ENCODE results near the gene PLSCR2.
A peak's percentile ranks its signal among the peaks of the same experiment; 100 is the strongest.
"Not testable (repeated sequence)": the region's sequence is repeated elsewhere in the genome, so short reads cannot be mapped to it uniquely, and the experiment has no call there.

Gene PLSCR2

GRCh38 chr3:146469150-146470017, at the start of gene PLSCR2:
Gene PLSCR2, minus strand, starts transcription at chr3:146469561. Its CDS starts 9,657 bp downstream, at chr3:146459904.
- peak; percentile 66 to 78 for DNase-seq

GRCh38 chr3:146517684-146518435, 48.5 kb upstream of the PLSCR2 start:
- DNase-seq = no peak

- DNase-seq = no peak
Measured at GRCh38 chr3:146513386-146514051, 44.2 kb upstream of the PLSCR2 start.

GRCh38 chr3:146511402-146512134, 42.2 kb upstream of the PLSCR2 start:
- DNase-seq = no peak

GRCh38 chr3:146507331-146508120, 38.2 kb upstream of the PLSCR2 start:
- no peak for DNase-seq

- DNase-seq = no peak
Measured at GRCh38 chr3:146505516-146505915, 36.2 kb upstream of the PLSCR2 start.

GRCh38 chr3:146504498-146505197, 35.3 kb upstream of the PLSCR2 start:
- DNase-seq = no peak

- DNase-seq = no peak
Measured at GRCh38 chr3:146503461-146504202, 34.3 kb upstream of the PLSCR2 start.

- DNase-seq = no peak
Measured at GRCh38 chr3:146502887-146503460, 33.6 kb upstream of the PLSCR2 start.

- DNase-seq = no peak
Measured at GRCh38 chr3:146501752-146502151, 32.4 kb upstream of the PLSCR2 start.

- DNase-seq = no peak
Measured at GRCh38 chr3:146499701-146500100, 30.3 kb upstream of the PLSCR2 start.

- peak in 1 of 2 experiments; percentile 6 for DNase-seq
Measured at GRCh38 chr3:146498002-146498736, 28.8 kb upstream of the PLSCR2 start.

GRCh38 chr3:146497145-146497843, 27.9 kb upstream of the PLSCR2 start:
- not testable (repeated sequence) for DNase-seq

- no peak for DNase-seq
Measured at GRCh38 chr3:146496726-146497125, 27.4 kb upstream of the PLSCR2 start.

GRCh38 chr3:146496251-146496650, 26.9 kb upstream of the PLSCR2 start:
- DNase-seq = no peak

GRCh38 chr3:146493761-146494160, 24.4 kb upstream of the PLSCR2 start:
- DNase-seq = no peak

- no peak for DNase-seq
Measured at GRCh38 chr3:146493221-146493620, 23.9 kb upstream of the PLSCR2 start.

GRCh38 chr3:146491303-146491702, 21.9 kb upstream of the PLSCR2 start:
- no peak for DNase-seq

GRCh38 chr3:146485297-146485696, 15.9 kb upstream of the PLSCR2 start:
- DNase-seq = no peak
